GM19438 (cell line): ENCODE measurements around the gene ELF4.

Source experiments
- ATAC-seq: cut with Tn5 transposase; IDR thresholded peaks from one replicate; pipeline ENCODE4 v1.9.1; 2021; ENCODE audit warnings: low read depth; ENCODE audit not compliant: unreplicated experiment

Gene ELF4

DNA sequence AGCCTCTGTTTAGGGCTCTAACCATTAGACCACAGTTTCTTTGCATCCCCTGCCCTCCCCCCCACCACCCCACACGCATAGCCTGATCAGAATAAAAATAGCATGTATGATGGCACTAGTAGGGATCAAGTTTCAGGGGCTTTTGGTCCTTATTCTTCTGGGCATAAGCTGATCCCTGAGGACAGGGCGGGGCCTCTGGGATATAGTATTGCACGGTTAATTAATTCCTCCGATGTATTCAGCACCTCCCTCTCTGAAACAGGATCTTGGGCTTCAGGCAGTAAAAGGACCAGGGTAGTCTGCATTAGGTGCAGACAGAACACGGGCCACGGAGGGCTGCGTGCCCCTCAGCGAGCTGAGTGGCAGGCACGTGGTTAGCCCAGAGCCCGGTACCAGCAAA is 57.1 kb downstream of the ELF4 start:
- ATAC-seq: no peak

DNA sequence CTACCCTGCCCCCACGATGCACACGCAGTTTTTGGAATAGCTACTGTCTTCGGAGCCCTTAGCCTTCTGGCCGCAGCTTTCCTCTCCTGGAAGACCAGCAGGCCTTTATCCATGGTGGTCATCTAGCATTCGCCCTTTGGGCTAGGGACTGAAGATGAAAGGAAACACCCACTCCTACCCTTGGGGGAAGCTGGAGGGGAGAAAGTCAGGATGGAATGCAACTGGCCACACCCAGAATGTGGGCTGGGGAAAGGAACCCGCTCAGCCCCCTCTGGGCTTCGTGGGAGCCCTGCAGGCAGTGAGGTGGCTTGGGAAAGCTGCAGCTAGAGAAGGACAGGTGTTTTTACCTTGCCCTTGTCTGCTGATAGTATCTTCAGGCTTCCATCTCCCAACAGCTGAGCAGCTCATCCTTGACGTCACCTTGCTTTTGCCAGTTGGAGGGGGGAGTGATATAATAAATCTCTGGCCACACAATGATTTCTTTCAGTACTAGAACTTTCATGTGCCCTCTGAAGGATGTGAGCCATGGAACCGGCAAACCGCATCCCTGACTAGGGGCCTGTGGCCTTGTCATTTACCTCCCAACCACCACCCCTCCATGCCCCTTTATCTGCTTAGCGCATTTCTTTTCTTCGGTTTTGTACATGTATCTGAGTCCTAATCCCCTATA is 59.0 kb downstream of the ELF4 start:
- ATAC-seq: no peak

DNA sequence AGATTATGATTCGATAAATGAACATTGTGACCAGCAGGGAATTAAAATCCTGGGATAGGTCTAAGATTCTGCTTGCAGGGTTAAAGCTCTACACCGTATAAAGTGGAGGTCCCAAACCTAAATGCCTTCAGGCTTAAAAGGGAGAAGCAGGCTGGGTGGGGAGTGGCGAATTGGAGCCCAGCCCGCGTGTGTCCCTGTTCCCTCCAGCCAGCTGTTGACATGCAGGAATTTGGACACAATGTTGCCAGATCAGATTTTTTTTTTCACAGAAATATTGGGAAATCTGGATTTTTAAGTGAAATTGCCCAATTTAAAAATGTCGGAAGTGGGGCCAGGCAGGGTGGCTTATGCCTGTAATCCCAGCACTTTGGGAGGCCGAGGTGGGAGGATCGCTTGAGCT is 60.5 kb downstream of the ELF4 start:
- no peak for ATAC-seq

DNA sequence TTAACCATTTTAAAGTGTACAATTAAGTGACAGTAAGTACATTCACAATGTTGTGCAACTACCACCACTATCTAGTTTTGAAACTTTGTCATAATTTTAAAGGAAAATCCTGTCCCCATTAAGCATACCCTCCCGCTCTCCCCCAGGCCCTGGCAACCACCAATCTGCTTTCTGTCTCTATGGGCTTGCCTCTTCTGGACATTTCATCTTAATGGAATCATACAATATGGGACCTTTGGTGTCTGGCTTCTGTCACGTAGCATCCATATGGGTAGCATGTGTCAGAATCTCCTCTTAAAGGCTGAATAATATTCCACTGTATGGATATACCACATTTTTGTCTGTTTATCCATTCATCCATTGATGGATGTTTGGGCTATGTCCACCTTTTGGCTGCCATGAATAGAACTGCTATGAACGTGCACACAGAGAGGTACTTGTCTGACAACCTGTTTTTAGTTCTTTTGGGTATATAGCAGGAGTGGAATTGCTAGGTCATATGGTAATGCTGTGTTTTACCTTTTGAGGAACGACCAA is 61.5 kb downstream of the ELF4 start:
- ATAC-seq: no peak

- ATAC-seq: no peak
These were observed 62.9 kb downstream of the ELF4 start for GRCh38 chrX:130047416-130047815.

GRCh38 chrX:130039847-130040246 is 70.5 kb downstream of the ELF4 start:
- no peak for ATAC-seq

DNA sequence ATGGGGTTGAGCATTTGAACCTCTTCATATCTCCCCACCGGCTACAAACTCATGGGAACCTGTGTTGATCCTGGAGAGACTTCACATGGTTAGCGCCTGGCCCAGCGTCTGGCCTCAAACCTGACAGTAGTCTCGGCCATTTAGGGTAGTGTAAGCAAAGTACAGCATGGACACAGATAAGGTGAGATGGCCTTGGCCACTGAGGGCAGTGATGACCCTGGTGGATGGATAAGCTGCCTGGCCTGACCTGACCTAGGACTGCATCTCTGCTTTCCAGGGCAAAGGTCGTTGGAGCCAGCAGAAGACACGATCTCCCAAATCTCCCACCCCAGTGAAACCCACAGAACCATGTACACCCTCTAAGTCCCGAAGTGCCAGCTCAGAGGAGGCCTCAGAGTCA is 76.1 kb downstream of the ELF4 start:
- ATAC-seq: no peak

DNA sequence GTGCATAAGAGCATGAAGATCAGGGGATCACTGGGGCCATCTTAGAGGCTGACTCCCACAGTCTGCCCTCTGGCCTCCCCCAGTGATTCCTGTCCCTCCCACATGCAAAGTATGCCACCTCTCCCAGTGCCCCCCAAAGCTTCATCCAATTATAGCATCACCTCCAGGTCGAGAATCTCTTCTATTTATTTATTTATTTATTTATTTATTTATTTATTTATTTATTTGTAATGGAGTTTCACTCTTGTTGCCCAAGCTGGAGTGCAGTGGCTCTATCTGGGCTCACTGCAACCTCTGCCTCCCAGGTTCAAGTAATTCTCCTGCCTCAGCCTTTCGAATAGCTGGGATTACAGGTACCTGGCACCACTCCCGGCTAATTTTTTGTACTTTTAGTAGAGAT is 77.7 kb downstream of the ELF4 start:
- no peak for ATAC-seq

DNA sequence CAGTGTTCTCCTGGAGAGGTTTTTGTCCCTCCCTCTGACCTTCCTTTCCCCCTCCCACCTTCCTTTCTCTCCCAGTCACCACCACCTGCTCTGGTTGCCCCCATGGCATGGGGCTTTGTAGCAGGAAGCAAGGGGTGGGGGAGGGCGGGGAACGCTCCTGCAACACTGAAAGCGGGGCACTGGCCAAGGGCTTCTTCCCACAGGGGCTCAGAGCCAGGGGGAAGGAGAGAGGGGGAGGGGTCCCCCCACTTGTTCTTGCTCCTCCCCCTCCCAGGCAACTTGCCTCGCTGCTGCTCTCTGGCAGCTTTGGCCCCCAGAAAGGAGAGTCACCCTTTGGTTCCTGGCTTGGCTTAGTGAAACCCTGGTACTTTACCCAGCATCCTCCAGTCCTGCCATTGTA is 79.5 kb downstream of the ELF4 start:
- no peak for ATAC-seq

DNA sequence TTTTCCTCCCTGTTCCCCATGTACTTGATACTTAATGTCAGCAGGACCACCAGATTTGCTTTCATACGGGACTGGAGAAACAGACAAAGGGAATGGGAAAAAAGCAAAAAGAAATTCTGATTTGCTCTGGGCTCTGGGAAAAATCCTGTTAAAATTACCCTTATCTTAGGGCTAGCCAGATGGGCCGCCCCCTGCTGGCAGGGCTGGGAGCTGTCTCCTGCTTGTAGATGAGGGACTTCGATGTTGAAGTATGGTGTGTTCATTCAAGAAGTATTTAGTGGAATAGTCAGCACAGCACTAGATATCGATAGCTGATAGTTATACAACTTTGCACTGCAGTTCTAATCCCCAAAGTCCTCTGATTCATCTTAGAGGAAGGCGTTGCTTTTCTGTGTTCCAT is 82.1 kb downstream of the ELF4 start:
- ATAC-seq: no peak

DNA sequence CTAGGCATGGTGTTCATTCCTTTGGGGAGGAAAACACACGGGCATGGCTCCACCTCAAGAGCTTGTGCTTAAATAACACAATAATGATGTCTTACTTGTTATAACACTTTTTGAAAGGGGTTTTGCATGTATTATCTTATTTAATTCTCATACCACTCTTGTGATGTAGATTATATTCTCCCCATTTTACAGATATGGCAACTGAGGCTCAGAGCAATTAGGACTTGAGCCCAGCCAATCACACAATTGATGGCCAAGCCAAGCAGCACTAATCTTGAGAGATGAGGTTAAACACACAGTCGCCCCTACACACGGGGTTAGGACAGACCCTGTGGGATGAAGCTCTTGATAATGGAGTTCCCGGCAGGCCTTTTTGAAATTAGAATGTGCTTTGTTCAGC is 82.7 kb downstream of the ELF4 start:
- ATAC-seq: no peak

GRCh38 chrX:130025256-130025655 is 85.0 kb downstream of the ELF4 start:
- no peak for ATAC-seq

GRCh38 chrX:130024127-130024526 is 86.2 kb downstream of the ELF4 start:
- ATAC-seq: peak; percentile 100

DNA sequence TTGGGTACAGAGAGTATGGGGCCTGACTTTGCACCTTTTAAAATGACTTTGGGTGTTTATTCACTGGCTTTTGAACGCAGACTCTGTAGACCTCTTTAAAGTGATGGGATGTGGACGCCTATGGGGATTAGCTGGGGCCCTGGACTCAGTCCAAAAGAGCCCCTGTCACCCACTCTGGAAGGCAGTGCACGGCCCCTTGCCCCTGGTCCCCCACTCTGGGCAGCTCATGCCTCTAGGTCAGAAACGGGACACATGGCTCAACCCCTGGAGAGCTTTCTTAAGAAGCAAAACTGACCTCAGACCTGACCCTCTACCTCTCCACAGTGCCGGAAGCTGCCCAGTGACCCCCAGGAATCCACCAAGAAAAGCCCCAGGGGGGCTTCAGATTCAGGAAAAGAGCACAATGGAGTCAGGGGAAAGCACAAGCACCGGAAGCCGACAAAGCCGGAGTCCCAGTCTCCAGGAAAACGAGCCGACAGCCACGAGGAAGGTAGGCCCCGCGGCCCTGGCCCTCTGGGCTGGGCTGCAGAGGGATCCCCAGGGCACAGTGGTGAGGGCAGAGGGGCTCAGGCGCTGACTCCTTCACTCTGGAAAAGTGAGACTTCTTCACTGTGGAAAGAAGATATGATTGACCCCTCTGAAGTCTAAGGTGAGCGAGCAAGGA is 89.5 kb downstream of the ELF4 start:
- no peak for ATAC-seq

GRCh38 chrX:130018143-130018542 is 92.2 kb downstream of the ELF4 start:
- no peak for ATAC-seq

- no peak for ATAC-seq
These were observed 95.1 kb downstream of the ELF4 start for GRCh38 chrX:130015181-130015580.
